HepG2 (cell line): ENCODE measurements around the gene STAT6. TPM values are rescaled to one million over a fixed set of nuclear protein-coding genes. Genes with fewer than 3 reads are reported as not detected.

Source experiments
- CENPT ChIP-seq: sonication (generic); formaldehyde crosslinking; IDR thresholded peaks from 2 replicates; pipeline ENCODE4 v1.8.0; 2022; ENCODE audit warnings: low read depth, mild to moderate bottlenecking, moderate library complexity, missing genetic modification reagents
- ETV5 ChIP-seq: IDR thresholded peaks from 2 replicates; pipeline ENCODE4 v1.6.1; 2018; ENCODE audit warnings: missing biosample characterization, missing genetic modification reagents, inconsistent platforms, borderline replicate concordance
- KMT2A ChIP-seq: sonication (generic); formaldehyde crosslinking; IDR thresholded peaks from 2 replicates; pipeline ENCODE4 v1.4.0; 2020; ENCODE audit warnings: missing genetic modification reagents
- RFX5 ChIP-seq: IDR thresholded peaks from 2 replicates; pipeline ENCODE4 v1.6.1; 2011; ENCODE audit warnings: low read depth, low read length, improper control_type of control experiment
- ZNF280B ChIP-seq: sonication (generic); formaldehyde crosslinking; IDR thresholded peaks from 2 replicates; pipeline ENCODE4 v1.5.0; 2020; ENCODE audit warnings: missing genetic modification reagents, mild to moderate bottlenecking, borderline replicate concordance
- ZNF318 ChIP-seq: sonication (generic); formaldehyde crosslinking; IDR thresholded peaks from 2 replicates; pipeline ENCODE4 v1.4.0; 2020; ENCODE audit warnings: mild to moderate bottlenecking, missing genetic modification reagents
- ZNF629 ChIP-seq: sonication (generic); formaldehyde crosslinking; conservative IDR thresholded peaks from 2 replicates; pipeline ENCODE4 v1.5.0; 2020; ENCODE audit warnings: missing genetic modification reagents
- ZNF646 ChIP-seq: sonication (generic); formaldehyde crosslinking; IDR thresholded peaks from 2 replicates; pipeline ENCODE4 v1.9.0; 2021; ENCODE audit warnings: mild to moderate bottlenecking, missing genetic modification reagents
- ZNF841 ChIP-seq: sonication (generic); formaldehyde crosslinking; IDR thresholded peaks from 2 replicates; pipeline ENCODE4 v1.8.1; 2023; ENCODE audit warnings: missing genetic modification reagents, borderline replicate concordance
- polyA plus RNA-seq, 8 experiments: library from polyadenylated mRNA; depleted of rRNA in 3 of 8; stranded (reverse) in 7 of 8; unstranded in 1 of 8; fragments of >200 nt; fragmentation: Illumina TruSeq in 4 of 8; extraction: Trizol in 4 of 8; gene quantifications; 2 replicates each; pipeline versions ENCODE4 v1.2.1 to v1.2.3, GENCODE V29; 2011 to 2016; ENCODE audit warnings: low read depth in 4 of 8, missing spikeins in 1 of 8, mixed read lengths in 1 of 8; ENCODE audit not compliant: insufficient read depth in 1 of 8
- total RNA-seq, 5 experiments: library from RNA; depleted of rRNA; stranded (reverse); fragments of >200 nt; fragmentation: Illumina TruSeq; extraction: Trizol; gene quantifications; 2 replicates each; pipeline ENCODE4 v1.2.3, GENCODE V29; 2016; ENCODE audit warnings: low read depth in 1 of 5

The STAT6 gene
- total and polyA plus RNA-seq, 2 of the 13 experiments (the other 11 are each of a cell fraction or from before 2014, with no cell fraction given), result 28.0 to 62.2 TPM

- TF ChIP-seq ZNF318 (no peak), ETV5 (no peak), RFX5 (no peak), CENPT (CRISPR knock-in tag) (no peak), KMT2A (0 out of 2 replicates have a peak, but pooled peaks have one; percentile 24), ZNF646 (peak; percentile 28; the same call in 1 of the 2 replicates), ZNF841 (no peak), ZNF629 (CRISPR knock-in tag) (no peak), ZNF280B (CRISPR knock-in tag) (no peak)
Measured at GRCh38 chr12:57111031-57111734, at the start of gene STAT6 (continued).
